Measurements from ENCODE around the gene E2F2. TPM values are rescaled to one million over a fixed set of nuclear protein-coding genes. Genes with fewer than 3 reads are reported as not detected.

E2F2 gene
- total RNA-seq, 2 donors from 2014 or later, result 0.14 to 0.35 TPM

GRCh38 chr1:23576338-23577055, 45.5 kb upstream of the E2F2 start:
- H3K9me3 ChIP-seq, result no peaks in the 10 kb centered on the region
- H3K4me1 ChIP-seq (ENCODE audit: control insufficient read depth in 1 of 2, low read depth in 2 of 2), result peaks cover 27 to 68% of the 10 kb centered on the region in 2 donors
- no peak for TF ChIP-seq CTCF (IDR thresholded peaks at IDR 0.05)
- peak overlapping the region; percentile 68 for H3K4me3 ChIP-seq
- no peaks in the 10 kb centered on the region for H3K27me3 ChIP-seq (replicated peaks; ENCODE audit: insufficient read depth)
- DNase-seq (ENCODE audit: low spot score), result no peak
- H3K27ac ChIP-seq, result peak overlapping the region; percentile 95
- no peaks in the 10 kb centered on the region for H3K36me3 ChIP-seq
- ATAC-seq (ENCODE audit: insufficient number of reproducible peaks, low FRiP score, low read depth), result no peak

GRCh38 chr1:23575226-23575810, 44.3 kb upstream of the E2F2 start:
- DNase-seq (ENCODE audit: low spot score), result no peak
- no peak overlapping the region for H3K4me3 ChIP-seq
- no peak for ATAC-seq (ENCODE audit: insufficient number of reproducible peaks, low FRiP score, low read depth)
- no peaks in the 10 kb centered on the region for H3K9me3 ChIP-seq
- peaks cover 27 to 58% of the 10 kb centered on the region in 2 donors for H3K4me1 ChIP-seq (ENCODE audit: control insufficient read depth in 1 of 2, low read depth in 2 of 2)
- no peaks in the 10 kb centered on the region for H3K27me3 ChIP-seq (replicated peaks; ENCODE audit: insufficient read depth)
- H3K27ac ChIP-seq, result peak overlapping the region; percentile 95
- no peaks in the 10 kb centered on the region for H3K36me3 ChIP-seq
- TF ChIP-seq CTCF (IDR thresholded peaks at IDR 0.05), result no peak

- Histone ChIP-seq H3K27ac (peak overlapping the region; percentile 95), H3K27me3 (replicated peaks; ENCODE audit: insufficient read depth) (no peaks in the 10 kb centered on the region), H3K4me1 (ENCODE audit: control insufficient read depth in 1 of 2, low read depth in 2 of 2) (peaks cover 27 to 52% of the 10 kb centered on the region in 2 donors)
Measured at GRCh38 chr1:23574265-23574754, 43.3 kb upstream of the E2F2 start.

GRCh38 chr1:23573574-23574182, 42.6 kb upstream of the E2F2 start:
- ATAC-seq (ENCODE audit: insufficient number of reproducible peaks, low FRiP score, low read depth), result no peak
- Histone ChIP-seq H3K4me3 (no peak overlapping the region), H3K27ac (peak overlapping the region; percentile 95)

More at GRCh38 chr1:23574265-23574754, 43.3 kb upstream of the E2F2 start:
- TF ChIP-seq CTCF (IDR thresholded peaks at IDR 0.05), result no peak
- Histone ChIP-seq H3K9me3 (no peaks in the 10 kb centered on the region), H3K36me3 (no peaks in the 10 kb centered on the region), H3K4me3 (no peak overlapping the region)
- ATAC-seq (ENCODE audit: insufficient number of reproducible peaks, low FRiP score, low read depth), result no peak
- DNase-seq (ENCODE audit: low spot score), result no peak

More at GRCh38 chr1:23573574-23574182, 42.6 kb upstream of the E2F2 start:
- no peaks in the 10 kb centered on the region for H3K9me3 ChIP-seq
- DNase-seq (ENCODE audit: low spot score), result no peak
- H3K27me3 ChIP-seq (replicated peaks; ENCODE audit: insufficient read depth), result no peaks in the 10 kb centered on the region
- TF ChIP-seq CTCF (IDR thresholded peaks at IDR 0.05), result no peak
- H3K4me1 ChIP-seq (ENCODE audit: control insufficient read depth in 1 of 2, low read depth in 2 of 2), result peaks cover 24 to 52% of the 10 kb centered on the region in 2 donors
- H3K36me3 ChIP-seq, result no peaks in the 10 kb centered on the region

Data from thoracic aorta (tissue), 2 donors.